Measurements from ENCODE around the gene FGD4.
A peak's percentile ranks its signal among the peaks of the same experiment; 100 is the strongest.
"Not testable (repeated sequence)": the region's sequence is repeated elsewhere in the genome, so short reads cannot be mapped to it uniquely, and the experiment has no call there.

The FGD4 gene

DNA sequence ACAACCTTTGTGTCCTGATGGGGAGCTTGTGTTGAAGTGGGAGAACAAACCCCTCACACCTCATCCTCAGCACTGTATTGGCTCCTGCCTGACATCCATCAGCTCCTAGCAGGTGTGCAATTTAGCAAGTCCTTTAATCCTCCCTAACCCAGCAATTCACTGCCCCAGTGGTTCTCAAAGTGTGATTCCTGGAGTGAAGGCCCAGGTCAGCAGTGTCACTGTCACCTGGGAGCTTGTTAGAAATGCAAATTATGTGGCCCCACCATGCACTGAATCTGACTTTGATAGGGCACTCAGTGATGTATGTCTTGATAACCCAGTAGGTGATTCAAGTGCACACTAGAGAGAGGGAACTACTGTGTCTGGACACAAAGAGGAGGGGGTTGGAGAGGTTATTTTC, 133.6 kb downstream of the FGD4 start:
- no peak for DNase-seq

DNA sequence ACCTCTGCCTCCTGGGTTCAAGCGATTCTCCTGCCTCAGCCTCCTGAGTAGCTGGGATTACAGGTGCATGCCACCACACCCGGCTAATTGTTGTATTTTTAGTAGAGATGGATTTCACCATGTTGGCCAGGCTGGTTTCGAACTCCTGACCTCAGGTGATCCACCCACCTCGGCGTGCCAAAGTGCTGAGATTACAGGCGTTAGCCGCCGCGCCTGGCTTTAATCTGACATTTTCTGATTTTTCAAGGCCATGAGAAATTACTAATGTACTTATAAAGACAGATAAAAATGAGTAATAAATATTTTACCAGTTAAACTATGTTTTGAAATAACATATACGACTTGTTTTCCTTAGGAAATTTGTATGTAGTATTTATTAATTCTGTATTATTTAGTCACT, 134.1 kb downstream of the FGD4 start:
- not testable (repeated sequence) for DNase-seq

DNA sequence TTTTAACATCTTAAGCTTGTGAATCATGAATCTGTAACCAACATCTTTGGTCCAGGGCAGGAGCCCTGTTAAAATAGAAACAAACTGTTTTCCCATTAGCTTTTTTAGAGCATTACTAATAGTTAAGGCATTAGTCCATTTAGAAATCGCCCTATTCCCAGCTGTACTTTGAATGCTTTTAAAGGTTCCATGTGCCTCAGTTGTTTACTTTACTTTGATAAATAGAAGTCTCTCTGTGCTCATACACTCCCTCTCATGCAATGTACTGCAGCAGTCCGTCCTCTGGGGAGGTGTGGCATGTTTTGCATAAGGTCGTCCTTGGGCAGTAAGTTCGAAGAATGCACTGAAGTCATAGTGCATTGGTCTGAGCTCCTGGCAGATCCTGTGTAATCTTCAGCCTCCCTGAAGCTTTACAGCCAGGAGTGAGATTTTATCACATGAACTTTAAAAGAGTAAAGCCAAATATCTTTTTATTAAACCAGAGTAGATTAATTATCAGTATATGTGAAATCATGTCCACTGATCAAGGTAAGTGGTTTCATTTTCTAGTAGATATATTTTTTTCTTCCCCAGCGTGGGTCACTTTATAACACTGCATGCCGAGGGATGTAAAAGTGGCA, 134.7 kb downstream of the FGD4 start:
- peak; percentile 67 for DNase-seq

DNA sequence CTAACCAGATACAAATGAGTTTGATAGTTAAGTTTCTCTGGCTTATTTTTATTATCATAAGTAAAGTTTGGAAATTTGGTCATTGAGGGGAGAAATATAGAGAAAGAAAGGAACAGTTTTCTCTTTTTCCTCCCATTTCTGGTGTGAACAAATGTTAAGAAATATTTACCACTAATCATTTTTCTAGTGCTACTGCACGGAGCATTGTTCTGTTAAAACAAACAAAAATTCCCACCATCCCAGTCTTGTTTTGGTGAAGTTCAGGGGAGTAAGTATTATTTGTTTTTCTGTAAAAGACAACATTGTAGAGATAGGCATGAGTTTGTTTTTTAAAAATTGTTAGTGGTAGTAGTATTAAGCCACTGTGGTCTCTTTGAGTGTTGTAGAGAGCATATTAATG, 135.3 kb downstream of the FGD4 start:
- no peak for DNase-seq

DNA sequence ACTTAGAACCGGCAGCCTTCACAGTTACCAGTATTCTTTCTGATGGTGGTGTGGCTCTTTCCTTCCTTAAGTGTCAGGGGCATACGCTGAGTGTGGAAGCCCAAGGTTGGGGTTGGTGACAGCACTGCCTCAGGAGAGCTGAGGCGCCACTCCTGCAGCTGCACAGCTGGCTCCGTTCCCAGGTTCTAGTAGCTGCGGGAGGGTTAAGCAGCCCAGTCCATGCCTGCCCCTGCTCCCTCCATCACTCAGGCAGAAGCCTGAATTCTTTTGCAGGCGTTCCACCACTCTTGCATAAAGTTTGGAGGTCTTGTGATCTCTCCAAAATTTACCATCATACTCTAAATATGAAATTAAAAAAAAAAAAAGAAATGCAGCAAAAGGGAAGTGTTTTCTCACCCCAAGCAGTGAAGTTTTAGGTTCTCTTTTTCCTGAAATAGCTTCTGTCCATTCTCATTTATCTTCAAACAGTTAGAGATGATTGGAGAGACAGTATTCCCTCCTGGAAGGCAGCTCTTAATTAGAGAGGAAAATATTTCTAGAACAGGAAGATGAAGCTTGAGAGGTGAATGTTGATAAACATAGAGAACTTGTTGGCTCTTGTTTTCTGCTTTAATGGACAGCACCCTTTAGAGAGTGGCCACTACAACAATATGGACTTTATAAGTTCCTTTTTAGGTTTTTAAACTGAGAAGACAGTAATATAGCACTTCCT, 136.1 kb downstream of the FGD4 start:
- peak; percentile 74 for DNase-seq

DNA sequence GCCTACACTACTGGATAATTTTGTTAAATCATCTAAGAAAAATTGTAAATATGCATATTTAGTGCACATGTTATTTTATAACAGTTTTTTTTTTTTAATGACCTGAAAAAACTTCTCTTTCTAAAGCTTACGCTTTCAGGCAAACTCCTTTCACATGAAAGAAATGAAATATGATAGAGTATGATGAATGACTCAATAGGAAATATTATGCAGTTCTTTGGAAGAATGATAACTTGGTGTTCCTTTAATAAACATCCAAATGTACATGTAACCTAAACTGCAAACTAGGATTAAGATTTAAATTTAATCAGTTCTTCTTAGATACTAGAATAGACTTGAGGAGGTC, 136.6 kb downstream of the FGD4 start:
- no peak for DNase-seq

DNA sequence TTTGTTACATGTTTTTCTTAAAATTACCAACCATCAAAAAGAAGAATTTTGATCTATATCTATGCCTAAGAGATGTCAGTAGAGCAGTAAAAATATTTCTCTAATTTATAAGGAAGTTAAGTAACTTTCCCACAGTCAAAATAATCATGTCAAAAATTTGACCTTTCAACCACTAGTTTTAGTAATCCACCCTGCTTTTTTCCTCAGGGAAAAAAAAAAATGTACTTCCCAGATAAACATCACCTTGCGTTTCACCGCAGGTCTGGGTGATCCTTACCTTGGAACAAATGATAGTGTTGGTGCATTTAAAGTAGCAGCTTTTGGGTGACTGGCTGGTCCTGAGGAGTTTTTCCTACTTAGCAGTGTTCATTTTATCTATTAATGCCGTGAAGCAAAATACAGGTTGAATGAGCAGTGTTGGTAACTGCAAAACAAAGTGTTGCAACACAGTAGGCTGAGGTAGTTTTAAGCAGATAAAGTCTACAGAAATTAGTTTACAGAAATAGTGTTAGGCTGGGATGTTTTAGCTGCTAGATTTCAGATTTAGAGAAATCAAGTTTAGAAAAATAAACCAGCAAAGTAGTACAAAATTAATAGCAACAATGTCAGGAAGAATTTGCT, 142.5 kb downstream of the FGD4 start:
- DNase-seq, result no peak

DNA sequence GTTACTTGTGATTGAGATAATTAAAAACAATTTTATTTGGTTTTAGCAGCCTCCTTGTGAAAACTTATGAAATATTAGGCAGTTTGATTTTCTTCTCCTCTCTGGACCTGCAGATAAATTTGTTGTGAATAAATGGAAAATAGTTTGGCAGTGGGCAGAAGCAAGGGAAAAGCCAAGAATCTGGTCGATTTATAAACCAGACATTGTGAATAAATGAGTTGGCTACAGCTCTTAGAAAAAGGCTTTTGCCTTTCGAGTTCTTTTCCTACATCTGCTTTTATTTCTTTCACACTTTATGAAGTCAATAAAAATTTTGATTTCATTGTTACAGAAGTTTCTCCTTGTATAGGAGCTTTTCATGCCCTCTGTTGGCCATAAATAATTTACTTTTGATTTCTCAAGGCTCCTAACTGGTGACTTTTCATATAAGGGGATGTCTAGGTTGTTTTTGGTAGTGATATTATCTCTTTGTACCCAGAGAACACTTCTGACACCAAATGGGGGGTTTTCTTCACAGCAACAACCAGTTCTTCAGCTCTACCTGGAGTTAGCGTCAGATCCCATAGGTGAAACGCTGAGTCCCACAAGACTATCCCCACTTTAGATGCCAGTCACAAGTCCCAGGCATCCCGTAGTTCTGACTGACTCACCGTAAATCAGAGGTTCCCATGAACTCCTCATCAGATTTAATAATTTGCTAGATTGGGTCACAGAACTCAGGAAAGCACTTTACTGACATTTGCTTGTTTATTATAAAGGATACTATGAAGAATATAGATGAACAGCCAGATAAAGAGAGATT, 143.3 kb downstream of the FGD4 start:
- no peak for DNase-seq

DNA sequence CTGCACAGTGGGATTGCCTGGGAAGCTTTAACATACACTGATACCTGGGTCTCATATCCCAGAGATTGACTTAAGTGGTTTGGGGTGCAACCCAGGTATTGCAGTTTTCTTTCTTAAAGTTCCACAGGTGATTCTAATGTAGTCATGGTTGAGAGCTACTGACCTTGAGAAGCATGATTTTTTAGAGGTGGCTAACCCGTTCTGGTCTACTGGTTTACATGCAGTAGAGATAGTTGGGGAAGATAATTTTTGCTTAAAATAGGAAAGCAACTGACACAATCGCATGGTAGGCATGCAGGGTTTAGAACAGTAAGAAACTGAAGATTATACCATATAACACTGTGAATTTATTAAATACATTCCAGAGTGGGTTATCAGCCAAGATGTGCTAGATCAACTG, 145.5 kb downstream of the FGD4 start:
- DNase-seq, result no peak

DNA sequence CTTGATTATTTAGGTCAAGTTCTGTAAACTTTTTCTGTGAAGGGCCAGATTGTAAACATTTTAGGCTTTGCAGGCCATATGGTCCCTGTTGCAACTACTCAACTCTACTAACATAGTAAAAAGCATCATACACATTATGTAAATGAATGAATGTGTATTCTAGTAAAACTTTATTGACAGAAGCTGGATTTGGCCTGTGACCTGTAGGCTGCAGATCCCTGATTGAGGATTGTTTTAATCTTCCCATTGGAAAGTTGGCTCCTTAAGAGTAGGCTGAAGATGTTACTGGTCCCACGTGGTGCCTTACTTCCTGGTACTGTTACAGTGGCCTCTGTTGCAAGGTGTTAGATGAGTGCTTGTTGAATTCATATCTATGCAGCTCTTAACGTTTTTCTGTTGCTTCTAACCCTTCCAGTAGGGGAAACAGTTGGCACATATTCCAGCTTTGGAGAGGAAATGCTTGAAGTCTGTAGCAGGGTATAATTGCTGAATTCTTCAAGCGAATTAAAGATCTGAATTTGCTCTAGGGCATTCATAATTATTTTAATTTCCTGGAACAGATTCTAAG, 146.1 kb downstream of the FGD4 start:
- DNase-seq, result no peak

DNA sequence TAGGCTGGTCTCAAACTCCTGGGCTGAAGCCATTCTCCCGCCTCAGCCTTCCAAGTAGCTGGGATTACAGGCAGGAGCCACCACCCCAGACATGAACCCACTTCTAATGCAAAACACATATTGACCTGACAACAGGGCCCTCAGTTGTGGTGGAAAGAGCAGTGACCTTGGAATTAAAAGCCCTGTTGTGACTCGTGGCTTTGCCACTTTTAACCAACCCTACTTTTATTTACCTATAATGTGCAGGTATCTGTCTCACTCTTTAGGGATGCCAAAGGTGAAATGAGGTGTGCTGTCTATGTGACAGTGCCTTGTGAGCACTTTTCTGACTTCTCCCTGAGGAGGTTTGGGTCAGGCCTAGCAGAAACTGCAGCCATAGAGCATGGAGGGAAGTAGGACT, 146.9 kb downstream of the FGD4 start:
- DNase-seq, result no peak

DNA sequence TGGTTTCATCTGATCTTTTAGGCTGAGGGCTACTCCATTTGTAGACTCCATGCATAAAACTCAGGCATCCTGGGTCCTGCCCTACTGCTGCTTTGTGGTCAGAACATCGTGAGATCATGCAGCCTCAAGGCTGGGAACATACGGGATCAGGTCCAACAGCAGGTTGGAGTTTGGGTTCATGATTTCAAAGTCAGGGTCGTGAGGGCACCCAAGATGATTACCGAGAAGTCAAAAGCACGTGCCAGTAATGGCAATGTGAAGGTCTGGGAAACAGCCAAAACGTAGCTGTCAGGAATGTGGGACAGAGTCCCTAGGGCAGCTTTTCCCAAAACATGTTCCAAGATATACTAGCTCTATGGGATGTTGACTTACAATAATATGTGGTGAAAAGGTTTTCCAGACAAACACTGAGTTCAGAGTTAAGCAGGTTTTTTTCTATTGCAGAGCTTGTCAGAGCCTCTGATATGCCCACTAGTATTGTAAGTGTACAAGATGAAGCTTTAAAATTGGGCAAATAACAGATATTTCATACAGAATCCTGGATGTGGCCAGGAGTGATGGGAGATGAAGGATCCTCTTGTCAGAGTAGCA, 149.4 kb downstream of the FGD4 start:
- DNase-seq, result no peak

DNA sequence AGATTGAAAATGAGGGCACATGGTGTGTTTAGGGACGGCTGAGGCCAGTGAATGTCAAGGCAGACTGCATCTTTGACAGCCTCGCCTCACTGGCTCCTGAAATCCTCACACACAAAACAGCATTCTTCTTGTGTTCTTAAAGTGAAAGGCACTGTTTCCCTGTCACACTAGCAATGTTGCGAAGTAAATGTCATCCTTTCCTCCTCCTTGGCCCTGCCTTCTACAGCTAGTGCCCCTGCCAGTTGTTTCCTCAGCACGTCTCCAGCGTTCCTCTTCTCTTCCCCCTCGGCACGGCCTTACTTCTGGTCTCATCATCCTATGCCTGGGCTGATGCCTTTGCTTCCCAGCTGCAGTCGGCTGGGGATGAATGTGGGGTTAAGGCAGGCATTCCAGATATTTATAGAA, 150.3 kb downstream of the FGD4 start:
- DNase-seq, result no peak

DNA sequence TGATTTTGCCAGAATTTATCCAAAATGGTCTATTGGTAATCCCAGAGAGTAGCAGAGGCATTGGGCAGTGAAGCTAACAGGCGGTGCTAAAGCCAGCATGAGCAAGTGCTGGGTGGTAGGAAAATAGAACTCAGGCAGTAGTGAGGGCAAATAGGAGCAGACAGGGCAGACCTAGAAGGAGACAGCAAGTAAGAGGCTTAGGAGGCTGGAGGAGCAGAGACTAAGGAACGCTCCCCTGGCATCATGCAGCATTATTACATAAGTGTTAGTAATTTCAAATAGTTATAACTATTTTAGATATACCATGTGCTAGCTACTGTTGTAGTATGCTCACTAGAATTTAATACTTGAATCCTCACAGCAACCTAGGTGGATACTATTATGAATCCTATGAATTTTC, 151.7 kb downstream of the FGD4 start:
- no peak for DNase-seq

DNA sequence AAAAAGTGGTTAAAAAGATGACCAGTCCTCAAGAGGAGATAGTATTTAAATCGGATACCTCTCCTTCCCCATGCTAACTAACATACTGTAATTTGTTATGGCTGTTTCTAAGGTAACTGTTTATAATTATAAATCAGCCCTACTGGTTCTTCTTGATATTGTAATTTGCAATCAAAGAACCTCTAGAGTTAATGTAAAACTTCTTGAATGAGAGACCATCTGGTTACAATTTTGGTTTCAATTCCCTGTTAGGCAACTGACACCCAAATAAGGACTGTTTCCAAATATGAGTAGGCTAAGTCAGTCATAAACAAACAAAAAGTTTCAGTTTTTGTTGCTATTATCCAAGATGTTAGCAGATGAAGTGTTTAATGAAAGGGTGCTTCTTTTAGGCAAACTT, 159.5 kb downstream of the FGD4 start:
- DNase-seq, result no peak

DNA sequence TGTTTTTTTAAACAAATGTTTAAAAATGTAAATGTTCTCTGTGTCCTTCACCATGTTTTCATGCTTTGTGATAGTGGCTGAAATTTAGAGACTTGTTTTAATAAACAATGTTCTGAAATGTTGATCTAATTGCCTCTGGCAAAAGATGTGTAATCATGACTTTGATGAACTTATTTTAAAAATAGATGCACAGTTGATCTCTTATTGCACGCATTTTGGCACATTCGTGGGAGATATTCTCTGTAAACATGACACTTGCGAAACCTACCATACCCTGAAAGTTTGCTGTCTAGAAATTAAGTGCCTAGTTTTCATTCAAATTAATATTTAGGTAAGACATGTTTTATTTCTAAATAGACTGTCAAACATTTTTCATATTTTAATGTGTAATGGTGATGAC, 160.1 kb downstream of the FGD4 start:
- DNase-seq, result no peak

DNA sequence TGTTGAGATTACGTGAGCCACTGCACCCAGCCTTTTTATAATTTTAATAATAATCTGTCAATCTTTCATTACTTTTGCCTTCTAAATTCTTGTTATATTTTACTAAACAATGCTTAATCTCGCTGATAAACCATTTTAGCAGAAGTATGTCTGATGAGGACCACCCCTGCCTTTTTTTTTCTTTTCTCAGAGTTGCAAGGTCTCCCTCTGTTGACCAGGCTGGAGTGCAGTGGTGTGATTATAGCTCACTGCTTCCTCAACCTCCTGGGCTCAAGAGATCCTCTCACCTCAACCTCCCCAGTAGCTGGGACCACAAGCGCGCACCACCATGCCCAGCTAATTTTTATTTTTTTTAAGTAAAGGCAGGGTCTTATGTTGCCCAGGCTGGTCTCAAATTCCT, 161.2 kb downstream of the FGD4 start:
- no peak for DNase-seq

DNA sequence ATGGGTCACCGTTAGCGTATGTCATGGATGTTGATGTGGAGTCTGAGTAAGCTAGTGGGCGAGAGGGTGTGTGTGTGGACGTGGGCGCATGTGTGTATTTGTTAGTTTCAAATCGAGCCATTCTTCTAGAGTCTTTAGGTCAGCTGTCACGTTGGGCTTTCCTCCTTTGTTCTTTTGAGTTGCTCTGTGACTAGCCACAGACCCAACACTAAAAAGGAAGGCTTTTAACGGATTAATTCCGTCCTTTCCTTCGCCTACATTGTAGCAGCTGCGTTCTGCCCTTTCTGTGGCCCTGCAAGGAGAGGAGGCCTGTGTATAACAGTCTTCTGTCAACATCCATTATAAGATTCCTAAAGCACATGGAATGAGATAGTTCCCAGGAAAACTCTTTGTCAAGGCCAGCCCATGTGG, 162.6 kb downstream of the FGD4 start:
- no peak for DNase-seq

DNA sequence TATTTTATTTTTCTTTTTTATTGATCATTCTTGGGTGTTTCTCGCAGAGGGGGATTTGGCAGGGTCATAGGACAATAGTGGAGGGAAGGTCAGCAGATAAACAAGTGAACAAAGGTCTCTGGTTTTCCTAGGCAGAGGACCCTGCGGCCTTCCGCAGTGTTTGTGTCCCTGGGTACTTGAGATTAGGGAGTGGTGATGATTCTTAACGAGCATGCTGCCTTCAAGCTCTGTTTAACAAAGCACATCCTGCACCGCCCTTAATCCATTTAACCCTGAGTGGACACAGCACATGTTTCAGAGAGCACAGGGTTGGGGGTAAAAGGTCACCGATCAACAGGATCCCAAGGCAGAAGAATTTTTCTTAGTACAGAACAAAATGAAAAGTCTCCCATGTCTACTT, 163.1 kb downstream of the FGD4 start:
- DNase-seq, result not testable (repeated sequence)

DNA sequence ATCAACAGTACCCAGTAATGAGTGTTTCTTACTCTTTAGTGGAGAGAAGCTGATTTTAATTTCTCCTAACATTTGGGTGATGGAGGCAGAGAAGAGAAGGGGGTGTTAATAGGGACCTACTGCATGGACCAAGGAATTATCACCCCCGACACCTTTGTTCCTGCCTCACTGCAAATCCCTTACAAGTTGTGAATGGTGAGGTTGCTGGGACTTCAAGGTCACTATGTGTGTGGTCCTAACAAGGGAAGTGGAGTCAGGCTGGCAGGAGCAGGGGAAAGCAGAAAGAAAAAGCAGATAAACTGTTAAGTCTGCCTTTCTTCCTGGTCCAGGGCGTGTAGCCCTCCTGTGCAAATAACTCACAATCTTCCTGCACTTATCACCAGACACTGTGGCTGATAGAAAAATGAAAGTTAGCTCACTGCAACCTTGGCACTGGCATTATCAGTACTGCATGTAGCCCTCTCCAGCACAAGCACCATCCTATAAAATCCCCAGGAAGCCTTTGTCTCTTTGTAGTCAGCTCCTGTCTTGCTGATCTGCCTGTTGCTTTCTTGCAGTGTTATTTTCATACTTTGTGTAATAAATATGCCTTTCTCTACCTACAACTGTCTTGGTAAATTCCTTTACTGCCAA, 167.4 kb downstream of the FGD4 start:
- no peak for DNase-seq

DNA sequence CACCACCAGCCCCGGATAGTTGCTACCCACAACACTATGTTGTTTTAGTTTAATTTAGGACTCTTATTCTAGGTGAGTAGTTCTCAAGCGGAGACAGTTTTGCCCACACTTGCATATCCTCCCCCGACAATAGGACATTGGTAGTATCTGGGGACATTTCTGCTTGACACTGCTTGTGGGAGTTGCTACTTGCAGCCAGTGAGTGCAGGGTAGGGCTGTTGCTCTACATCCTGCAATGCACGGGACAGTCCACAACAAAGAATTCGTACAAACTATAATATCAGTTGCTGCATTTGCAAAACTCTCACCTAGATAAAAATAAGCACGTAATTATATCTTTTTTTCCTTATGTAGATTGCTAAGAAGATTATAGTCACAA, 167.9 kb downstream of the FGD4 start:
- DNase-seq, result no peak

DNA sequence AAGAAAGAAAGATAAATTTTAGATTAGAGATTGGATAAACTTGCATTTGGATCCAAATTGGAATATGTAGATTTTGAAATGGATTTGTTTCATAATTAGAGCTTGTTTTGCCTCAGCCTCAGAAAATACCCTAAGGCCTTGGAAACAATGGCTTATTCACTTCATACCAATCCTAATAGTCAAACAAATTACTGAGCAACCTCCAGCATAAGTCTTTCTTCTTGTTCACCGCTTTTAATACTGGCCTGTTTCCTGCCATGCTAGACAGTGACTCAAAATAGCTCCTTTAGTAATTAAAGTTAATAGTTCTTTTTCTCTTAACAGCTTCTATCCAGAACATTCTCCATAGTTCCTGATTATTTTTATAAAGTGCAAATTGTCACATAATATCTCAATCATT, 168.9 kb downstream of the FGD4 start:
- DNase-seq, result no peak

DNA sequence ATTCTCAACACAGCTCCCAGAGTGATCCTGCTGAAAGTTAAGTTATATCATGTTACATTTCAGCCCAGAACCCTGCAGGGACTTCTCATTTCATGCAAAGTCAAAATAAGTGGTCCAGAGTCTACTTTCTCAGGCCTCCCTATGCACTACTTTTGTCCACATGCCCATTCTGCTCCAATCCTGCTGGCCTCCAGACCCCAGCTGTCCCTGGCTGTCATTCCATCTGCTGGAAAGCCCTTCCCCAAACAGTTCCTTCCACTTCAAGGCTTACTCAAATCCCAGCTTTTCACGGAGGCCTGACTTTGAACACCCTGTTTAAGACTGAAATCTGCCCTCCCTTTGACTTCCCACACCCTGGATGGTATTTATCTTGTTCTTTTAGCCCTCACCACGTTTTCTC, 169.9 kb downstream of the FGD4 start:
- no peak for DNase-seq

Data from NCI-H774 (cell line).